Measurements from ENCODE around the gene RMRP. TPM values are rescaled to one million over a fixed set of nuclear protein-coding genes. Genes with fewer than 3 reads are reported as not detected.

RMRP gene
- total RNA-seq, 1 donor from 2014 or later = 15,881 TPM

DNA sequence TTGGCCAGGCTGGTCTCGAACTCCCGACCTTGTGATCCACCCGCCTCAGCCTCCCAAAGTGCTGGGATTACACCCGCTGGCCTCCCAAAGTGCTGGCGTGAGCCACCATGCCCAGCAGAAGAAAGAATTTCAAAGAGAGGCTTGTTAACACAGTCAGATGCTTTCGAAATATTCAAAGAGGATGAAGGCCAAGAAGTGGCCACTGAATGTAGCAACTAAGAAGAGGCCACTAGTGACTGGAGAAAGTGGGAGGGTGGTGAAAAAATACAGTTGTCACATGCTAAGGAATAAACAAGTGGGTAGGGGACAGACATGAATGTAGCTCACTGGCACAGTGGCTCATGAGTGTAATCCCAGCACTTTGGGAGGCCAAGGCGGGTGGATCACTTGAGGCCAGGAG lies 44.9 kb upstream of the RMRP start:
- TF ChIP-seq, protein P1, sequence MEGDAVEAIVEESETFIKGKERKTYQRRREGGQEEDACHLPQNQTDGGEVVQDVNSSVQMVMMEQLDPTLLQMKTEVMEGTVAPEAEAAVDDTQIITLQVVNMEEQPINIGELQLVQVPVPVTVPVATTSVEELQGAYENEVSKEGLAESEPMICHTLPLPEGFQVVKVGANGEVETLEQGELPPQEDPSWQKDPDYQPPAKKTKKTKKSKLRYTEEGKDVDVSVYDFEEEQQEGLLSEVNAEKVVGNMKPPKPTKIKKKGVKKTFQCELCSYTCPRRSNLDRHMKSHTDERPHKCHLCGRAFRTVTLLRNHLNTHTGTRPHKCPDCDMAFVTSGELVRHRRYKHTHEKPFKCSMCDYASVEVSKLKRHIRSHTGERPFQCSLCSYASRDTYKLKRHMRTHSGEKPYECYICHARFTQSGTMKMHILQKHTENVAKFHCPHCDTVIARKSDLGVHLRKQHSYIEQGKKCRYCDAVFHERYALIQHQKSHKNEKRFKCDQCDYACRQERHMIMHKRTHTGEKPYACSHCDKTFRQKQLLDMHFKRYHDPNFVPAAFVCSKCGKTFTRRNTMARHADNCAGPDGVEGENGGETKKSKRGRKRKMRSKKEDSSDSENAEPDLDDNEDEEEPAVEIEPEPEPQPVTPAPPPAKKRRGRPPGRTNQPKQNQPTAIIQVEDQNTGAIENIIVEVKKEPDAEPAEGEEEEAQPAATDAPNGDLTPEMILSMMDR (IDR thresholded peaks at IDR 0.05; ENCODE audit: insufficient read depth, low read length, severe bottlenecking) = no peak
- no peak for DNase-seq (ENCODE audit: low read depth)
- Histone ChIP-seq H3K27me3 (ENCODE audit: control insufficient read depth, insufficient read depth, low read length) (no peaks in the 10 kb centered on the region), H3K4me3 (ENCODE audit: low read depth, low read length) (no peak overlapping the region), H3K36me3 (ENCODE audit: control insufficient read depth, insufficient read depth, low read length) (peaks cover 71% of the 10 kb centered on the region)
- FAIRE-seq = no peak

GRCh38 chr9:35700942-35701341 lies 43.1 kb upstream of the RMRP start:
- peaks cover 62% of the 10 kb centered on the region for H3K36me3 ChIP-seq (ENCODE audit: control insufficient read depth, insufficient read depth, low read length)
- FAIRE-seq (no peak), DNase-seq (ENCODE audit: low read depth) (no peak)
- TF ChIP-seq, protein P1 (IDR thresholded peaks at IDR 0.05; ENCODE audit: insufficient read depth, low read length, severe bottlenecking) = no peak
- H3K27me3 ChIP-seq (ENCODE audit: control insufficient read depth, insufficient read depth, low read length) = no peaks in the 10 kb centered on the region
- H3K4me3 ChIP-seq (ENCODE audit: low read depth, low read length) = no peak overlapping the region

- H3K27me3 ChIP-seq (ENCODE audit: control insufficient read depth, insufficient read depth, low read length) = no peaks in the 10 kb centered on the region
- H3K4me3 ChIP-seq (ENCODE audit: low read depth, low read length) = no peak overlapping the region
- peaks cover 52% of the 10 kb centered on the region for H3K36me3 ChIP-seq (ENCODE audit: control insufficient read depth, insufficient read depth, low read length)
- DNase-seq (ENCODE audit: low read depth) (no peak), FAIRE-seq (no peak)
- TF ChIP-seq, protein P1 (IDR thresholded peaks at IDR 0.05; ENCODE audit: insufficient read depth, low read length, severe bottlenecking) = no peak
Measured at GRCh38 chr9:35700031-35700430, 42.2 kb upstream of the RMRP start.

DNA sequence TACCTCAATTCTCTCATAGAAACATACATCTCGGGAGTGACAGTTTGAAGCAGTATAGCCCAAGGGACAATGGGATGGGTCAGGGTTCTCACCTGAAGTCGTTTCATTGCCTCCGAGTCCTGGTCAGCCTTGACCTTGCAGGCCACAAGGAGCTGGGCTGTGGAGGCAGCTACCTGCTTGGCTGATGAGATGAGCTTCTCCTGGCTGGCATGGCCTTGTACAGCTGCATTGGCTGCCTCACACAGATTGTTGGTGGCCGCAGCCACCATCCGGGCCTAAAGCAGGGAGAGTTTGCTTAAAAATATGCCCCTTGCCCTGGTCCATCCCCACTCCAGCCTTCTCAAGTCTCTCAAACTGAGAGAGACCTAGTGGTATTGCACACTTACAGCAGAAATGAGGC lies 40.4 kb upstream of the RMRP start:
- FAIRE-seq (peak; percentile 47), DNase-seq (ENCODE audit: low read depth) (no peak)
- H3K36me3 ChIP-seq (ENCODE audit: control insufficient read depth, insufficient read depth, low read length) = peaks cover 39% of the 10 kb centered on the region
- TF ChIP-seq, protein P1 (IDR thresholded peaks at IDR 0.05; ENCODE audit: insufficient read depth, low read length, severe bottlenecking) = no peak
- no peaks in the 10 kb centered on the region for H3K27me3 ChIP-seq (ENCODE audit: control insufficient read depth, insufficient read depth, low read length)
- H3K4me3 ChIP-seq (ENCODE audit: low read depth, low read length) = no peak overlapping the region

DNA sequence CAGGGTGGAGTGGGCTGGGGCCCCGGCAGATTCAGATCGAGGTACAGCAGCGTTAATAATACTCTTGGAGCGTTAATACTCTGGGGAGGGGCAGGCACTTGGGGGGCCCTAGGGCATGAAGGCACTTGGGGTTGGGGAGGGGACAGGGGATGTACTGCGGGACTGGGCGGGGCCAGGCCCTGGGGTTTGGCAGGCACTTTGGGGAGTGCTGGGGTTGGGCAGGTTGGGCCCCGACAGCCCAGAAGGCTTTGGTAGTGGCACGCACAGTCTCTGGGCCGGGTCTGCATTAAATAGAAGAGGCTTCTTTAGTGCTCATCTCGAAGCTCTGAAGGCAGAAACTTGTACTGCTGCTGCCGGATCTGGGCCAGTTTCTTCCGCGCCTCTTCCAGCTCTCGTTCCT lies 39.7 kb upstream of the RMRP start:
- Histone ChIP-seq H3K27me3 (ENCODE audit: control insufficient read depth, insufficient read depth, low read length) (no peaks in the 10 kb centered on the region), H3K4me3 (ENCODE audit: low read depth, low read length) (no peak overlapping the region), H3K36me3 (ENCODE audit: control insufficient read depth, insufficient read depth, low read length) (peaks cover 38% of the 10 kb centered on the region)
- TF ChIP-seq, protein P1 (IDR thresholded peaks at IDR 0.05; ENCODE audit: insufficient read depth, low read length, severe bottlenecking) = no peak
- FAIRE-seq = no peak
- DNase-seq (ENCODE audit: low read depth) = no peak

- peak; percentile 55 for DNase-seq (ENCODE audit: low read depth)
- FAIRE-seq = no peak
- Histone ChIP-seq H3K36me3 (ENCODE audit: control insufficient read depth, insufficient read depth, low read length) (peaks cover 33% of the 10 kb centered on the region), H3K27me3 (ENCODE audit: control insufficient read depth, insufficient read depth, low read length) (no peaks in the 10 kb centered on the region), H3K4me3 (ENCODE audit: low read depth, low read length) (no peak overlapping the region)
- TF ChIP-seq, protein P1 (IDR thresholded peaks at IDR 0.05; ENCODE audit: insufficient read depth, low read length, severe bottlenecking) = peak; percentile 95
Measured at GRCh38 chr9:35696520-35697215, 38.8 kb upstream of the RMRP start.
